ENCODE measurements around the gene MICALL2.
A peak's percentile ranks its signal among the peaks of the same experiment; 100 is the strongest.

The MICALL2 gene

DNA sequence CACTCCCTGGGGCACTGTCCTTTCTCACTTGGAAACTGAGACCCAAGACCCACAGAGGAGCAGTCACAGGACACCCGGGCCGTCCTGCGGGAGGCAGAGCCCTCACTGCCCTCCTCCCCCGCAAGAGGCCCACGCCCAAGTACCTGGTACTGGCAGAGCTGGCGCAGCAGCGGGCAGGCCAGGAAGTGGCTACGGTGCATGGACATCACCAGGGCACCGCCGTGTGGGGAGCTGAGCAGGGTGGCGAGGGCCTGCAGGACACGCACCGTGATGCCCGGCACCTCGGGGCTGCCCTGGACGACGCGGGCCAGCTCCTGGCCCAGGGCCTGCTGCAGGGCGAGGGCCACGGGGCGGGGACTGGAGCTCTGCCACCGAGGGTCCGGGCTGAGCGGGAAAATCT lies 20.0 kb upstream of the MICALL2 start:
- no peak overlapping the region for H3K4me3 ChIP-seq (replicated peaks; ENCODE audit: low read depth, low read length)
- DNase-seq (ENCODE audit: low read depth), result no peak
- TF ChIP-seq, protein P1, sequence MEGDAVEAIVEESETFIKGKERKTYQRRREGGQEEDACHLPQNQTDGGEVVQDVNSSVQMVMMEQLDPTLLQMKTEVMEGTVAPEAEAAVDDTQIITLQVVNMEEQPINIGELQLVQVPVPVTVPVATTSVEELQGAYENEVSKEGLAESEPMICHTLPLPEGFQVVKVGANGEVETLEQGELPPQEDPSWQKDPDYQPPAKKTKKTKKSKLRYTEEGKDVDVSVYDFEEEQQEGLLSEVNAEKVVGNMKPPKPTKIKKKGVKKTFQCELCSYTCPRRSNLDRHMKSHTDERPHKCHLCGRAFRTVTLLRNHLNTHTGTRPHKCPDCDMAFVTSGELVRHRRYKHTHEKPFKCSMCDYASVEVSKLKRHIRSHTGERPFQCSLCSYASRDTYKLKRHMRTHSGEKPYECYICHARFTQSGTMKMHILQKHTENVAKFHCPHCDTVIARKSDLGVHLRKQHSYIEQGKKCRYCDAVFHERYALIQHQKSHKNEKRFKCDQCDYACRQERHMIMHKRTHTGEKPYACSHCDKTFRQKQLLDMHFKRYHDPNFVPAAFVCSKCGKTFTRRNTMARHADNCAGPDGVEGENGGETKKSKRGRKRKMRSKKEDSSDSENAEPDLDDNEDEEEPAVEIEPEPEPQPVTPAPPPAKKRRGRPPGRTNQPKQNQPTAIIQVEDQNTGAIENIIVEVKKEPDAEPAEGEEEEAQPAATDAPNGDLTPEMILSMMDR (IDR thresholded peaks at IDR 0.05; ENCODE audit: low read length, missing control alignments), result no peak

DNA sequence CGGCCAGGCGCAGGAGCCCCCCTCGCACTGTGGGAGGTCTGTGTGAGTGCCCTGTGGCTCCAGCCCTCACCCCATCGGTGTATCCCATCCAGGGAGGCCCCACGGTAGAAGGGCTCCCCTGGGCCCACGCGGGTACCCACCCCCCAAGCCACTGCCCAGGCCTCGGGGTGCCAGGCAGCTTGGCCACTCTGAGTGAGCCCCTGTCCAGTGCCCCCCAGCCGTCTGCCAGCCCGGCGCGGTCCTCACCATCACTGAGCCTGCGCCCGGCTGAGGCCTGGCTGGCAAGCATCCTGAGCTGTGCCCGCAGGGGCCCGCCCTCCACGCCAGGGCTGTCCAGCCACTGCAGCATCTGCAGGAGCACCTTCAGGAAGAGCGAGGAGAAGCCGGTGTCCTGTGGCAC lies 19.2 kb upstream of the MICALL2 start:
- no peak for DNase-seq (ENCODE audit: low read depth)
- H3K4me3 ChIP-seq (replicated peaks; ENCODE audit: low read depth, low read length), result no peak overlapping the region
- TF ChIP-seq, protein P1 (IDR thresholded peaks at IDR 0.05; ENCODE audit: low read length, missing control alignments), result no peak

DNA sequence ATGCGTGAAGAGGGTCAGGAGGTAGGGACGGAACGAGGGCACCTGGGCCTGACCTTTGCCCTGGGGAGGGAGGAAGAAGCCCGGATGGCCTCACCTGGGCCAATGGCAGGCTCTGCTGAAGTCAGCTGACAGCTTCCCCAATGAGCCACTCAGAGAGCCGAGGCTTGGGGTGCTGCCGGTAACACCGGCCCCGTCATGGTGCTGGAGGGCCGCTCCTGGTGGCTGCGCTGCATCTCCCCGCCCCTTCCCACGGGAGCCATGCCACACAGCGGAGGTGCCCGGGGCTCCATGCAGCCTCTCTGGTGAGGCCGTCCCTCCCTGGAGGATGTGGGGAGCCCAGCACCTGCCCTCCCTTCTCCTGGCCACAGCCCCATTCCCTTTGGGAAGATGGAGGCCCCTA lies 17.6 kb upstream of the MICALL2 start:
- no peak for DNase-seq (ENCODE audit: low read depth)
- H3K4me3 ChIP-seq (replicated peaks; ENCODE audit: low read depth, low read length), result no peak overlapping the region
- TF ChIP-seq, protein P1 (IDR thresholded peaks at IDR 0.05; ENCODE audit: low read length, missing control alignments), result no peak

DNA sequence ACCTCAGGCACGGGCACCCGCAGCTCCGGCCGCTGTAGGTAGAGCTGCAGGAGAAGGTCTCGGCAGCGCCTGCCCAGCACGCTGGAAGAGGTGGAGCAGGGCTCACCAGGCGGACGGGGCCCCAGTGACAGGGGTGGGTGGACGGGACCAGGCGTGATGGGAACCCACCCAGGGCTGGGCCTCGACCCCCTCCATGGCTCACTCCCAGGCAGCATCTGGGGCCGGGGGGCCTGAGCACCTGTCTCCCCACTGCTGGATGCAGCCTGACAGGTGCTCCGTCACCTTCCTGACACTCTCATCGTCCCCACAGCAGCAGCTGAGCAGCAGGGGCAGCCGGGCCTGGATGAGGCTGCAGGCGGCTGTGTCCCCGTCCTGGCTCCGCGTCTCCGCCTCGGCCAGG lies 16.7 kb upstream of the MICALL2 start:
- TF ChIP-seq, protein P1 (IDR thresholded peaks at IDR 0.05; ENCODE audit: low read length, missing control alignments), result no peak
- DNase-seq (ENCODE audit: low read depth), result no peak
- H3K4me3 ChIP-seq (replicated peaks; ENCODE audit: low read depth, low read length), result no peak overlapping the region

DNA sequence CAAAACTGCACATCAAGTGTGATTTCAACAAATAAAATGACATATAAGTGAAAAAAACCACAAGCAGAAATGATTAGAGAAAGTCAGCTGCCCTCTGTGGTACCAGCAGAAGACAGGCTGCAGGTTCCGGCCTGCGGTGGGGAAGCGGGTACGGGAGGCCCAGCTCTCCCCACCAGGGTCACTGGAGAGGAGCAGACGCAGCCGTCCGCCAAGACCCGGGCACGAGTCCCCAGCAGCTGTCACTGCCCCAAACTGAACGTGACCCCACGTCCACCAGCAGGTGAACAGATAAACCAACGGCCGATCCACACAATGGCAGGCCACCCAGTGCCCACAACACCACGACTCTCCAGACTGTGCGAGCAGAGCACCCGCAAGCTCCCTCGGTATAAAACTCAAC lies 16.1 kb upstream of the MICALL2 start:
- no peak for DNase-seq (ENCODE audit: low read depth)
- H3K4me3 ChIP-seq (replicated peaks; ENCODE audit: low read depth, low read length), result no peak overlapping the region
- TF ChIP-seq, protein P1 (IDR thresholded peaks at IDR 0.05; ENCODE audit: low read length, missing control alignments), result no peak

DNA sequence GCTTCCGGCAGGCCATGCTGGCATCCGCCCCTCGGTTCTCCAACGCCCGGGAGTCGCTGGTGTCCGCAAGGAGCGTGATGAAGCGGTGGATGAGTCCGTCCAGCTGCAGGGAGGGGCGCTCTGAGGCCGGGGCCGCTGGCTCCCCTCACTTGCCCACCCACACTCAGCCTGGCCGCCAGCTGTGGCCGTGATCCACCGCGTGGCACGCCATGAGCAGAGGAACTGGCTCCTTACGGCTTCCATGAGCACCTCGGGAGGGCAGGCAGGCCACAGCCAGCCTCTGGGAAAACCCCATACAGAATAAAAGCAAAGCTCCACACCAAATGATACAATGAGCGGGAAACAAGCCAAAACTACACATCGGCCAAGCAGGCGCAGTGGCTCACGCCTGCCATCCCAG lies 15.5 kb upstream of the MICALL2 start:
- no peak for DNase-seq (ENCODE audit: low read depth)
- H3K4me3 ChIP-seq (replicated peaks; ENCODE audit: low read depth, low read length), result no peak overlapping the region
- TF ChIP-seq, protein P1 (IDR thresholded peaks at IDR 0.05; ENCODE audit: low read length, missing control alignments), result no peak

DNA sequence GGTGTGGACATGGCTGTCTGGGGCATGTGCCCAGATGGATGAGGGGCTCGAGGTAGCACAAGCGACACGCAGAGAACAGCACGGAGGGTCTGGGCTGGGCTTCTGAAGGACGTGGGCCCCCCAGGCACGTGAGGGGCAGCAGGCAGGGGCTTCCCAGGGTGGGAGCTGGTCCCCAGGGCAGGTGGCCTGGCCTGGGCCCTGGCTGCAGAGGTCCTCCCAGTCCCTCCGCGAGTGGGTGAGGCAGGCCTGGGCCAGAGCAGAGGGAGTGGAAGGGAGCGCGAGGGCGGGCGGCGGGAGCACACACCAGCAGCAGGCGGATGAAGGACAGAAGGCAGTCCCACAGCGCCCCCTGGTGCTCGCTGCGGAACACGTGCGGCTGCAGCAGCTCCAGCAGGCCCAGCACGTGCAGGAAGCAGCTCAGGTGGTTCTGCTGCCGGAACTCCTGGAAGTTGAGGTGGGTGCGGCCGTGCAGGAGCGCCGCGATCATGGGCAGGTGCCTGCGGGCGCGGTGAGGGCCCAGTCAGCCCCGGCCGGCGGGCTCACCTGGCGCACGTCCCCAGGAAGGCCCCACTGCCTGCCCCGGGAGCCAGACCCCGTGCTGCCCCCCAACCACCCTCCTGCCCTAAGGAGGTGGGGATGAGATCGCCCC lies 14.7 kb upstream of the MICALL2 start:
- no peak overlapping the region for H3K4me3 ChIP-seq (replicated peaks; ENCODE audit: low read depth, low read length)
- DNase-seq (ENCODE audit: low read depth), result peak; percentile 87
- TF ChIP-seq, protein P1 (IDR thresholded peaks at IDR 0.05; ENCODE audit: low read length, missing control alignments), result peak; percentile 73
